IMR-90 (cell line): ENCODE results near the gene GTF2F2.

Source experiments
- BHLHE40 ChIP-seq: fragments of 150-350 bp; IDR thresholded peaks from 2 replicates; pipeline ENCODE4 v1.6.1; 2016; ENCODE audit warnings: mild to moderate bottlenecking, low read depth, low read length
- CTCF ChIP-seq: conservative IDR thresholded peaks from 2 replicates; pipeline ENCODE4 v1.5.1; 2012; ENCODE audit warnings: mild to moderate bottlenecking, low read depth, low read length, improper control_type of control experiment
- MAZ ChIP-seq: IDR thresholded peaks from 2 replicates; pipeline ENCODE4 v1.6.1; 2012; ENCODE audit warnings: low read depth, mild to moderate bottlenecking, low read length, improper control_type of control experiment, moderate library complexity, borderline replicate concordance
- MXI1 ChIP-seq: IDR thresholded peaks from 2 replicates; pipeline ENCODE4 v1.6.1; 2012; ENCODE audit warnings: low read depth, mild to moderate bottlenecking, low read length, moderate library complexity, borderline replicate concordance
- POLR2A ChIP-seq: IDR thresholded peaks from 2 replicates; pipeline ENCODE4 v1.6.1; 2012; ENCODE audit warnings: mild to moderate bottlenecking, low read depth, low read length
- RFX5 ChIP-seq: IDR thresholded peaks from 2 replicates; pipeline ENCODE4 v1.8.0; 2012; ENCODE audit warnings: low read depth, mild to moderate bottlenecking, low read length, moderate library complexity
- USF2 ChIP-seq: fragments of 150-350 bp; IDR thresholded peaks from 2 replicates; pipeline ENCODE4 v1.6.1; 2017; ENCODE audit warnings: mild to moderate bottlenecking, antibody characterized with exemption, low read length, low read depth

- no peak for TF ChIP-seq POLR2A
- TF ChIP-seq CTCF, result no peak
- no peak for TF ChIP-seq MXI1
- no peak for TF ChIP-seq RFX5
- TF ChIP-seq USF2, result no peak
- TF ChIP-seq BHLHE40, result no peak
- TF ChIP-seq MAZ, result no peak
These were observed 84.8 kb downstream of the GTF2F2 start for GRCh38 chr13:45205124-45205523.
